A673 (cell line): Measurements from ENCODE around the gene FAM120AOS.

ENCODE experiments used
- CTCF ChIP-seq: fragments of 300-800, 200-600 bp; sonication (generic); conservative IDR thresholded peaks from 2 replicates; pipeline ENCODE4 v1.5.1; 2017; ENCODE audit warnings: low read depth, mild to moderate bottlenecking, antibody characterized with exemption, low read length, moderate library complexity, mixed read lengths
- EZH2 ChIP-seq: fragments of 200-600 bp; sonication (generic); IDR thresholded peaks from 2 replicates; pipeline ENCODE4 v1.6.1; 2017; ENCODE audit warnings: borderline replicate concordance, low read depth, mild to moderate bottlenecking, mixed read lengths, antibody characterized with exemption, low read length; ENCODE audit not compliant: poor library complexity, severe bottlenecking

DNA sequence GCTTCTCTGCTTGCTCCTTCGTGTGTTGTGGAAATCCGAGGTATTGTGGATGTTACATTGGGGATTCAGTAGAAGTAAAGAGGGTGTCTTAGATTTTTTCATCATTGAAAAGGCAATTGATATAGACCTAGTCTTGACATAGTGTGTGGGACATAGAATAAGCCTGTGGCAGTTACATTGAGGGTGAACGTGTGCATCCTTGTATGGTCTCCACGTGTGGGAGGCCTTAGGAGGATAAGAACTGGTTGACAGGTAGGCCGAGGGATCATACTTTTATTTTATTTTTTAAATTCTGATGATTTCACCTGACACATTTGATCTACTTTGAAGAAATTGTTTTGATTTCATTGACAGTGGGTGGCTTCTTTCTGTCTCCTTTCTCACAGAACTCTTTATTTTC is 17.0 kb upstream of the FAM120AOS start:
- no peak for TF ChIP-seq CTCF
- TF ChIP-seq EZH2, result no peak
